Measurements from ENCODE around the gene SPATA12. TPM values are rescaled to one million over a fixed set of nuclear protein-coding genes. Genes with fewer than 3 reads are reported as not detected.

SPATA12 gene
- total and polyA plus RNA-seq, 2 of the 8 experiments (the other 6 are each of a cell fraction or from before 2014, with no cell fraction given), result 0.19 to 0.97 TPM

DNA sequence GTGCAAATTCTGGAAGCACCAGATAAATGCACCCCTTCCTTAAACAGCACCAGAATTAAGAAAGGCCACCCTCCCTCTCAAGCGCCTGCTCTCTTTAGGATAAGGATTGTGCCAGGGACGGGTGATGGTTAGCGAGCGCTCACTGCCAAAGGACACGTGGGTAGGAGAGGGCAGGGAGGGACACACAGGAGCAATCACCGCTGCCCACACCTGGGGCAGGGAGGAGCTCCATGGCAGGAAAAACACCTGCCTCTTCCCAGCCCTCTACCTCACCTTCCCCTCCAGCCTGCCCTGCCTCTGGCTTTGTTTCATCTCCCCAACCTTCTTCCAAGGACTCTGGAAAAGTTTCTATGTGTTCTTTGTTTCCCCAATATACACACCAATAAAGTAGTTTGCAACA lies 7.3 kb upstream of the SPATA12 start:
- H2BK20ac ChIP-seq (ENCODE audit: low read length), result 0 out of 2 replicates have a peak overlapping the region, but pooled peaks have one; percentile 61
- H3K4me2 ChIP-seq (ENCODE audit: insufficient read depth in 1 of 2, low read depth in 2 of 2, low read length in 2 of 2), result no peak overlapping the region
- H4K5ac ChIP-seq (ENCODE audit: insufficient read length, low read depth, low read length), result no peak overlapping the region
- H3K18ac ChIP-seq (ENCODE audit: extremely low read depth, low read length), result no peak overlapping the region
- no peaks in the 10 kb centered on the region for H3K79me1 ChIP-seq (ENCODE audit: low read depth, low read length)
- POLR2A ChIA-PET (ENCODE audit: partially characterized antibody), result no interaction called here
- no peak overlapping the region for H3K4ac ChIP-seq (replicated peaks; ENCODE audit: insufficient read length, low read depth, low read length)
- no peak overlapping the region for H3K4me3 ChIP-seq (ENCODE audit: extremely low read depth in 1 of 4, insufficient read depth in 2 of 4, low read depth in 3 of 4, low read length in 4 of 4)
- WGBS, 2 experiments (ENCODE audit: extremely low coverage in 1 of 2, insufficient coverage in 1 of 2, insufficient read length in 1 of 2, insufficient replicate concordance in 2 of 2, low coverage in 1 of 2, low lambda C conversion rate in 2 of 2, missing lambda C conversion rate in 1 of 2), result 91% methylated on average over 6 of the region's 6 CpGs; no CpG with 5 or more reads in 1 of the 2 experiments
- no peak overlapping the region for H3K9ac ChIP-seq (replicated peaks in 1 of 4; ENCODE audit: extremely low read depth in 1 of 4, low read depth in 3 of 4, low read length in 3 of 4)
- no peak overlapping the region for H3K23ac ChIP-seq (ENCODE audit: insufficient read length)
- no peak overlapping the region for H3K56ac ChIP-seq (replicated peaks; ENCODE audit: insufficient read length, low read depth, low read length)
- no peak for FAIRE-seq
- peak overlapping the region; percentile 44; the same call in 1 of the 2 replicates for H2BK5ac ChIP-seq (ENCODE audit: low read depth, low read length)
- H3K27ac ChIP-seq (ENCODE audit: low read depth, low read length), result no peak overlapping the region
- H4K8ac ChIP-seq (ENCODE audit: extremely low read depth, insufficient read depth, low read length), result no peak overlapping the region
- no peak overlapping the region for H2AFZ ChIP-seq (ENCODE audit: low read length)
- CTCF ChIA-PET (ENCODE audit: partially characterized antibody), result no interaction called here
- no peaks in the 10 kb centered on the region for H3K27me3 ChIP-seq (replicated peaks in 1 of 4; ENCODE audit: control insufficient read depth in 3 of 4, extremely low read depth in 1 of 4, insufficient read depth in 3 of 4, low read length in 3 of 4)
- no peaks in the 10 kb centered on the region for H3K79me2 ChIP-seq (ENCODE audit: control insufficient read depth in 1 of 2, insufficient read depth in 2 of 2, low read length in 2 of 2)
- no peak overlapping the region for H2AK5ac ChIP-seq (ENCODE audit: low read depth, low read length)
- peaks cover 0 to 1% of the 10 kb centered on the region in 2 experiments for H4K20me1 ChIP-seq (replicated peaks in 1 of 2; ENCODE audit: control insufficient read depth in 1 of 2, insufficient read depth in 2 of 2, low read length in 2 of 2)
- H2BK12ac ChIP-seq (ENCODE audit: low read depth, low read length), result peak overlapping the region; percentile 39; the same call in 1 of the 2 replicates
- no peak overlapping the region for H3K14ac ChIP-seq (ENCODE audit: insufficient read length)
- TF ChIP-seq EZH2 (IDR thresholded peaks at IDR 0.05; ENCODE audit: low read depth, low read length, severe bottlenecking) (no peak), KDM1A (IDR thresholded peaks at IDR 0.05; ENCODE audit: borderline replicate concordance, low read length) (no peak), CHD1 (IDR thresholded peaks at IDR 0.05; ENCODE audit: low read depth, low read length) (no peak), ASH2L (IDR thresholded peaks at IDR 0.05; ENCODE audit: low read length) (no peak), NRF1 (IDR thresholded peaks at IDR 0.05; ENCODE audit: low read depth, low read length) (no peak)
- H3K9me3 ChIP-seq (ENCODE audit: insufficient read depth in 2 of 2, low read depth in 1 of 2, low read length in 1 of 2), result no peaks in the 10 kb centered on the region
- no peak overlapping the region for H2BK15ac ChIP-seq (ENCODE audit: low read length)
- H3K23me2 ChIP-seq (ENCODE audit: low read depth, low read length), result no peaks in the 10 kb centered on the region
- no peak overlapping the region for H2BK120ac ChIP-seq (replicated peaks; ENCODE audit: low read depth, low read length)
- no peak for DNase-seq (ENCODE audit: low read depth in 1 of 2, low spot score in 2 of 2)
- H3K4me1 ChIP-seq (replicated peaks in 1 of 4; ENCODE audit: control insufficient read depth in 3 of 4, insufficient read depth in 4 of 4, low read length in 3 of 4), result no peaks in the 10 kb centered on the region; a peak in 1 of 7 replicates
- H4K91ac ChIP-seq (replicated peaks; ENCODE audit: insufficient read length, low read length), result no peak overlapping the region
- H3K36me3 ChIP-seq (ENCODE audit: control insufficient read depth in 2 of 4, insufficient read depth in 4 of 4, low read length in 3 of 4), result no peaks in the 10 kb centered on the region
